GM12878 (cell line): ENCODE measurements around the gene PLD5. TPM values are rescaled to one million over a fixed set of nuclear protein-coding genes. Genes with fewer than 3 reads are reported as not detected.

Experiments used
- ATAC-seq: fragments of 200-7000 bp; cut with Tn5 transposase; 3 replicates; pipeline ENCODE4 v1.9.1; 2020; ENCODE audit warnings: mild to moderate bottlenecking, moderate library complexity
- BruUV-seq: library from RNA; stranded (reverse); fragments of 400-500 nt; replicated peaks from 2 replicates; lab custom pipeline; 2021; lab: Mats Ljungman, UMichigan
- CTCF ChIA-PET: fragments of 300-600 bp; sonication (Branson Sonifier 250); formaldehyde crosslinking; extraction: SDS; loops from one replicate; lab custom pipeline; 2021; ENCODE audit warnings: inconsistent platforms; lab: Yijun Ruan, JAX
- POLR2A ChIA-PET: fragments of 350-600 bp; formaldehyde crosslinking; extraction: SDS; loops from one replicate; lab custom pipeline; 2021; ENCODE audit warnings: inconsistent platforms; lab: Charles Lee
- RAD21 ChIA-PET: fragments of 300-600 bp; sonication (Branson Sonifier 250); formaldehyde crosslinking; loops from one replicate; lab custom pipeline; 2023; ENCODE audit warnings: antibody characterized with exemption; ENCODE audit not compliant: unreplicated experiment; lab: Charles Lee
- SMC1A ChIA-PET: fragments of 300-600 bp; sonication (Branson Sonifier 250); formaldehyde crosslinking; loops from one replicate; lab custom pipeline; 2023; ENCODE audit not compliant: unreplicated experiment, uncharacterized antibody; lab: Charles Lee
- DNase-seq: peaks from one replicate; pipeline ENCODE4 v3.0.0-alpha.2; 2011; ENCODE audit warnings: low read depth, low spot score
- FAIRE-seq: peaks from 3 replicates; lab custom pipeline; 2011; peaks lifted over from hg19 to GRCh38; lab: Jason Lieb, UNC
- H2AFZ ChIP-seq: 2 replicates; pipeline ENCODE4 v1.6.0; 2011; ENCODE audit warnings: low read depth, low read length, control low read depth; ENCODE audit not compliant: control insufficient read depth
- H3K27ac ChIP-seq: 2 replicates; pipeline ENCODE4 v1.5.1; 2011; ENCODE audit warnings: control low read depth; ENCODE audit not compliant: control insufficient read depth, insufficient read depth
- H3K27me3 ChIP-seq, 2 experiments: replicated peaks in 1 of 2; 2 replicates each; pipeline versions ENCODE4 v1.6.0 to v1.6.1; 2011; ENCODE audit warnings: low read length in 1 of 2; ENCODE audit not compliant: control insufficient read depth in 2 of 2, insufficient read depth in 2 of 2
- H3K36me3 ChIP-seq, 2 experiments: 2 replicates each; pipeline ENCODE4 v1.5.1; 2011; ENCODE audit warnings: low read length in 1 of 2; ENCODE audit not compliant: control insufficient read depth in 2 of 2, insufficient read depth in 2 of 2
- H3K4me1 ChIP-seq: 2 replicates; pipeline ENCODE4 v1.6.1; 2011; ENCODE audit warnings: mild to moderate bottlenecking, low read length, moderate library complexity, mixed read lengths; ENCODE audit not compliant: control insufficient read depth, insufficient read depth
- H3K4me2 ChIP-seq: 2 replicates; pipeline ENCODE4 v1.6.0; 2011; ENCODE audit warnings: control low read depth; ENCODE audit not compliant: control insufficient read depth, insufficient read depth
- H3K4me3 ChIP-seq: fragments of 200-600 bp; sonication (generic); 2 replicates; pipeline ENCODE4 v1.5.1; 2016
- H3K79me2 ChIP-seq: 2 replicates; pipeline ENCODE4 v1.6.0; 2011; ENCODE audit warnings: low read length; ENCODE audit not compliant: control insufficient read depth, insufficient read depth
- H3K9ac ChIP-seq: 2 replicates; pipeline ENCODE4 v1.8.0; 2011; ENCODE audit warnings: low read length, control low read depth, mixed read lengths; ENCODE audit not compliant: control insufficient read depth, insufficient read depth
- H3K9me3 ChIP-seq: replicated peaks from 3 replicates; pipeline ENCODE4 v1.5.1; 2011; ENCODE audit warnings: mild to moderate bottlenecking, low read length; ENCODE audit not compliant: control insufficient read depth, insufficient read depth
- H4K20me1 ChIP-seq: 2 replicates; pipeline ENCODE4 v1.6.0; 2011; ENCODE audit not compliant: control insufficient read depth, insufficient read depth
- CTCF ChIP-seq, 3 experiments: IDR thresholded peaks in 2 of 3; conservative IDR thresholded peaks in 1 of 3; 2 replicates each; pipeline ENCODE4 v1.5.1; 2011; ENCODE audit warnings: low read depth in 3 of 3, low read length in 3 of 3, mild to moderate bottlenecking in 3 of 3, control low read depth in 2 of 3, moderate library complexity in 2 of 3, inconsistent platforms in 1 of 3, mixed read lengths in 1 of 3; ENCODE audit not compliant: control insufficient read depth in 2 of 3, insufficient read depth in 1 of 3; ENCODE audit errors: extremely low read depth in 1 of 3
- E2F4 ChIP-seq: IDR thresholded peaks from 2 replicates; pipeline ENCODE4 v1.6.1; 2012; ENCODE audit warnings: low read depth, low read length, improper control_type of control experiment
- FOXM1 ChIP-seq: IDR thresholded peaks from 2 replicates; pipeline ENCODE4 v1.6.1; 2012; ENCODE audit warnings: low read depth, mild to moderate bottlenecking, inconsistent platforms, low read length, moderate library complexity
- HSF1 ChIP-seq: fragments of 150-350 bp; IDR thresholded peaks from 2 replicates; pipeline ENCODE4 v1.6.1; 2014; ENCODE audit warnings: mild to moderate bottlenecking, low read depth, low read length
- KLF5 ChIP-seq: fragments of 450-650 bp; IDR thresholded peaks from 2 replicates; pipeline ENCODE4 v1.6.1; 2014; ENCODE audit warnings: mild to moderate bottlenecking; ENCODE audit not compliant: partially characterized antibody
- MLLT1 ChIP-seq: fragments of 450-650 bp; IDR thresholded peaks from 2 replicates; pipeline ENCODE4 v1.6.1; 2016; ENCODE audit warnings: mild to moderate bottlenecking
- NBN ChIP-seq: fragments of 450-650 bp; IDR thresholded peaks from 2 replicates; pipeline ENCODE4 v1.6.1; 2016
- ZBTB33 ChIP-seq: fragments of 450-650 bp; IDR thresholded peaks from 2 replicates; pipeline ENCODE4 v1.6.1; 2017; ENCODE audit warnings: mild to moderate bottlenecking
- WGBS: methylation state at CpG from one replicate; pipeline ENCODE4 v1.1.6; 2016; ENCODE audit warnings: low lambda C conversion rate; ENCODE audit not compliant: insufficient replicate concordance, insufficient coverage; ENCODE audit errors: missing lambda C conversion rate; 5-methylcytosine and 5-hydroxymethylcytosine counted together
- in situ Hi-C: fragments of 300-500 bp; cut with MboI; formaldehyde crosslinking; loops from 9 replicates; pipeline ENCODE4 v1.14.3; 2018; ENCODE audit warnings: mixed read lengths
- intact Hi-C: fragments of 100-400 bp; cut with micrococcal nuclease; formaldehyde crosslinking; loops from one replicate; pipeline ENCODE4 v1.14.2; 2022; ENCODE audit not compliant: unreplicated experiment
- polyA plus RNA-seq, 11 experiments: library from polyadenylated mRNA; depleted of rRNA in 4 of 11; unstranded in 6 of 11; stranded (reverse) in 5 of 11; fragments of >200 nt; fragmentation: Nextera tagmentation in 4 of 11; fragmentation: Illumina TruSeq in 1 of 11; extraction: Ambion mirVana in 4 of 11; extraction: Trizol in 1 of 11; gene quantifications; 1 replicate in 1 of 11; 2 replicates in 10 of 11; pipeline versions ENCODE4 v1.2.1 to v1.2.3, GENCODE V29; 2011 to 2016; ENCODE audit warnings: inconsistent platforms in 2 of 11, missing spikeins in 2 of 11, low read depth in 1 of 11
- total RNA-seq, 4 experiments: library from RNA; depleted of rRNA in 3 of 4; stranded (reverse); fragments of >200 nt in 3 of 4; fragmentation: Illumina TruSeq in 1 of 4; extraction: Trizol in 1 of 4; gene quantifications; 2 replicates each; pipeline versions ENCODE4 v1.2.1 to v1.2.3, GENCODE V29; 2013 to 2021

The PLD5 gene
- total and polyA plus RNA-seq, 10 of the 15 experiments (the other 5 are each of a cell fraction or from before 2014, with no cell fraction given), result not detected

GRCh38 chr1:242455052-242455361, 69.5 kb downstream of the PLD5 start:
- ATAC-seq (no peak; the same call in 2 of the 3 replicates), FAIRE-seq (no peak), DNase-seq (no peak)
- Histone ChIP-seq H3K27ac (no peak overlapping the region), H3K79me2 (no peaks in the 10 kb centered on the region), H3K4me3 (no peak overlapping the region), H3K27me3 (0 out of 4 replicates have a peak, but pooled peaks cover 0 to 3% of the 10 kb centered on the region in 2 experiments), H3K9me3 (no peaks in the 10 kb centered on the region), H3K4me2 (no peak overlapping the region), H3K4me1 (no peaks in the 10 kb centered on the region), H3K9ac (no peak overlapping the region), H3K36me3 (no peaks in the 10 kb centered on the region), H2AFZ (no peak overlapping the region), H4K20me1 (no peaks in the 10 kb centered on the region)
- POLR2A ChIA-PET, result no interaction called here
- TF ChIP-seq NBN (no peak), E2F4 (no peak), CTCF (IDR thresholded peaks at IDR 0.05 in 2 of 3, conservative IDR thresholded peaks at IDR 0.05 in 1 of 3; ENCODE audit: control insufficient read depth in 2 of 3, extremely low read depth in 1 of 3, insufficient read depth in 1 of 3, low read depth in 3 of 3, low read length in 3 of 3) (no peak), MLLT1 (no peak), ZBTB33 (no peak), KLF5 (no peak), HSF1 (no peak), FOXM1 (no peak)
- CTCF ChIA-PET, result interaction anchor here (0.7 to 2.1 kb wide), 12 partner anchors 10 to 867 kb away, joined by 3 to 7 read pairs (median 4); no protein-coding TSS in a partner anchor
- RAD21 ChIA-PET, result interaction anchor here (1.1 to 1.7 kb wide), 2 partner anchors 14 to 569 kb away, joined by 3 to 6 read pairs; no protein-coding TSS in a partner anchor
- no TSS peak for BruUV-seq
- WGBS, result 0% methylated on average over 1 of the region's 1 CpG
- SMC1A ChIA-PET, result interaction anchor here (0.6 to 1.4 kb wide), 4 partner anchors 15 to 687 kb away, joined by 3 to 4 read pairs (median 3); no protein-coding TSS in a partner anchor
- in situ Hi-C loops (no loop called here), intact Hi-C loops (loop anchor here (10.0 kb wide), 1 partner anchor 440 kb away; no protein-coding TSS in a partner anchor)
